GM18909 (cell line): ENCODE measurements around the gene SORBS1.

Experiments used
- ATAC-seq: cut with Tn5 transposase; IDR thresholded peaks from one replicate; pipeline ENCODE4 v1.9.1; 2021; ENCODE audit warnings: mild to moderate bottlenecking; ENCODE audit not compliant: unreplicated experiment, poor library complexity

Gene SORBS1

DNA sequence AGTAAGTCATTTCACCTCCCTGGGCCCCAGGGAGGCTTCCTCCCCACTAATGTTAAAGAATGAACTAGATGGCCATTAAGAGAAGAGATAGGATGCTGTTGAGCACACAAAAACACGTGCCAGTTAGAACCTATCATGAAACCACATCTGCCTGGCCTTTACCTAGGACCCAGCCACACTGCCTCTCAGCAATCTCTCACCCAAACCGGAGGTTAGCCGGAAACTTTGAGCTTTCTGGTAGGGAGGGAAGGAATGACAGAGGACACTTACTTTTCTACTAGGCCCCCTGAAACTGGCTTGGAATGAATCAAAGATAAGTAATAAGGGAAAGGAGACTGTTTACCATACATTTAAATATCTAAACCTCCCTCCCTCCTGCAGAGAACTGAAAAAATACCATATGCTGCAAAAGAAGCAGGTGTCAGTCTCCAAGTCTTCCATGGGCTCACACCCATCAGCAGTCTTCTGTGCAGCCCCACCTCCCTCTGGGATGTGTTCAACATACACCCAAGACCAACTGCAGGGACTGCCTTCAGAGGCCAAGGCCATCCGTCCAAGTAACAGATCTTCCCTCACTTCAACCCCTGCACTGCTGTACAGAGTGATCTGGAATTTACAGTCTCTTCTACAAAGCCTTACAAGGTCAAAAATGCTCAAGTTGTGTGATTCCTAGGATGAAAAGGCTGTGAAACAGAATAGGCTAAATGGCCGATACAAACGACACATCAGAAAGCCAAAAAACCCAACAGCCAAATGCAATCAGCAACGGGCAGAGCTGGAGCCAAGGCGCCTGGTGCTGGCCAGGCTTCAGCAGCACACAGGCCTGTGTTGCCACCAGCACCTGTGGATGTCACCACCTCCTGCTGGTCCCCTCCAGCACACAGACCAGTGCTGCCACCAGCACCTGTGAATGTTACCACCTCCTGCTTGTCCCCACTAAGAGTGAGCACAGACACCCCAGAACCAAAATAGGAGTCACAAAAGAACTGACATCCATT, 42.4 kb downstream of the SORBS1 start:
- no peak for ATAC-seq

- no peak for ATAC-seq
These were observed 43.4 kb downstream of the SORBS1 start for GRCh38 chr10:95517536-95518454.

GRCh38 chr10:95516774-95517373, 44.3 kb downstream of the SORBS1 start:
- ATAC-seq: no peak

- no peak for ATAC-seq
These were observed 47.2 kb downstream of the SORBS1 start for GRCh38 chr10:95513941-95514392.

GRCh38 chr10:95513008-95513589, 48.1 kb downstream of the SORBS1 start:
- no peak for ATAC-seq

GRCh38 chr10:95511314-95511713, 49.9 kb downstream of the SORBS1 start:
- ATAC-seq: no peak

GRCh38 chr10:95509251-95509650, 51.9 kb downstream of the SORBS1 start:
- ATAC-seq: no peak

DNA sequence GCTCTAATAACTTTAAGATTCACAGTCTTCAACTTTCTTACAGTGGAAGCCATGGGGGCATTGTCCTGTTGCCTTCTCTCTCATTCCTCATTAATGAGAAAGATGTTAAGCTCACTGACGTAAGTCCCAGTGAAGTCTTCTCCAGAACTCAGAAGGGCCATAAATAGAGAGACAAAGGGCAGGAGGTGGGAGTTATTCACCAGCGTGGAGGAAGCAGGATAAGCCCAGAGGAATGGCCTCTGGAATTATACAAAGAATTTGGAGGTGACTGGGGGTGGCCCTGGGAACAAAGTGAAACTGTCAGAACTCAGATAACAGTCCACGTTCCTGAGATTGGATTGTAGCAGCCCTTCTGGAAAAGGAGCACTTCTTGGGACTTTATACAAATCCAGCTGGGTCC, 52.4 kb downstream of the SORBS1 start:
- ATAC-seq: no peak

DNA sequence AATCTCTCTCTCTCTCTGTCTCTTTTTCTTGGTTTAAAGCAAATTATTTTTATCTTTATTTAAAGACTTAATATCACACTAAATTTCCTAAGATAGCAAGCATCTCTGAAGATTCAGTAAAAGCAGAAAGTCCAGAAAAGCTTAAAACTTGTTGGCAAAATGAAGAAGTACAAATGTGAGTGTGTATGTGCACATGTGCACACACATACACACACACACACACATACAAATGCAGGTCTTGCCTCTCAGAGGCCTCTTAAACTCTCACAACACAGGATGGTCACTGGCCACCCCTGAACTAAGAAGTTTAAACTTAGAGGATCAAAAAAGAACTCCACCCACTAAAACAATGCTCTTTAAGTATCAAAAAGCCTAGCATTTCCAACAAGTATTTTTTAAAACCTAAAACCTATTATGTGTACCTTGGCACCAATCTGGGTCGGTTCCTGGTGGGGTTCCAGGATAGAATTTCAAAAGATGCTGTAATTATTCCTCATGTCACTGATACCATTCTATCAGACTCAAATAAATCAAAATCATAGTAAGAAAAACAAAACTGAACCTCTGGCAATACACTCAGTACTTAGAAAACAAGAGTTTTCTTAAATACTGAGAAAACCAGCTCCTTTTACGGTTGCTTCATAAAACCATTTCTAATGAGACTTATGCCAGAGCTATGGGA, 55.0 kb downstream of the SORBS1 start:
- ATAC-seq: no peak

DNA sequence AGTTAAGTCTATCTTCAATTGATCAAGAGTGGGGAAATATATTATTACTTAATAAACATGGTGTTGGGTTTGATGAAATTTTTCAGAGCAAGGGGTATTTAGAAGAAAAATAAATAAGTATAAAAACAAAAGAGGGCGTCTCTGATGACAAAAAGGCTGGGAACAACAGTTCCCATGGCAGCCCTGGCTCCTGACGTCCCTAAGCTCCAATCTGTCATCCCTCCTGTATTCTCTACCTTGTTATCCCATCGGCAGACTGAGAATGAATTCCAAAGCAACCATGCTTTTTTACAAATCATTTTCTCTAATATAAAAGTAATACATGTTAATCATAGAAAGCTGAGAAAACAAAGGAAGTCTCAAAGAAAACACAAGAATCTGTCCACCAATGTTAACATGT, 55.5 kb downstream of the SORBS1 start:
- no peak for ATAC-seq

DNA sequence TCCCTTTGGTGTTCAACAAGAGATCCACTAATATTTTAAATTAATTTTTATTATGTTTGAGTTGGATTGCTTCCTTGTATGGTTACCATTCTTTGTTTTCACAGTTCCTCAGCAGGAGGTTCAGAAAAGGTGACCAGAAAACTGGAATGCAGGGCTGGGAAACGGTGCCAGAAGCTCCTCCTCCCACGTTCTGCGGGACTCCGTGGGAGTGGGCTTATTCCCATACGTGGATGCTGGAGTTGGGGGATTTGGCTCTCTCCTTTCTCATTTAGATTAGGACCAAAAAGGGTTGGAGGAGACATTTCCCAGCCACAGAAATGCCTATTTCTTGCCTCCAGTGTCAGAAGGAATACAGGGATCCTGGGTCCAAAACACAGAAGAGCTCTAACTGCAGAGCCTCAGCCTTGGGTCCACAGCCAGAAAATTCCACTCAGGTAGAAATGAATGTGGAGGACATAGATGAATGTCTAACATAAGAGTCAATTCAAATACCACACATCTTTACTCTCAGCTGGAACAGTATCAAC, 56.0 kb downstream of the SORBS1 start:
- no peak for ATAC-seq

- no peak for ATAC-seq
These were observed 56.9 kb downstream of the SORBS1 start for GRCh38 chr10:95504246-95504691.

DNA sequence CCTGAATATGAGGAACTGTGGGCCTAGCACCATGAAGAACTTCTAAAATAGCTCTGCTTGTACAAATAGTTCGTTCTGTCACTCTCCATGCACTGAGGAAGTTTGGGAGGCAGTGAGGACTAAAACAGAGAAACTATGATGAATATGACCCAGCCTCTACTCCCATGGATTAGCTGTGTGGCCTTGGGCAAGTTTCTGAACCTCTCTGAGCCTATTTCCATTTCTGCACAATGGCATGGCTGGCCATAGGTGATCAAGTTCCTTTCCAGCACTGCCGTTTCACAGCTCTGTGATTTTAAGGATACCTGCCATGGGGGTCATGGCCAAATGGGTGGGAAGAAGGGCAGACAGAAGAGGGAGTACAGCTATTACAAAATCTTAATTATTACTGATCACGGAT, 57.6 kb downstream of the SORBS1 start:
- no peak for ATAC-seq

- ATAC-seq: no peak
These were observed 58.2 kb downstream of the SORBS1 start for GRCh38 chr10:95503001-95503400.

- no peak for ATAC-seq
These were observed 58.8 kb downstream of the SORBS1 start for GRCh38 chr10:95502377-95502776.

DNA sequence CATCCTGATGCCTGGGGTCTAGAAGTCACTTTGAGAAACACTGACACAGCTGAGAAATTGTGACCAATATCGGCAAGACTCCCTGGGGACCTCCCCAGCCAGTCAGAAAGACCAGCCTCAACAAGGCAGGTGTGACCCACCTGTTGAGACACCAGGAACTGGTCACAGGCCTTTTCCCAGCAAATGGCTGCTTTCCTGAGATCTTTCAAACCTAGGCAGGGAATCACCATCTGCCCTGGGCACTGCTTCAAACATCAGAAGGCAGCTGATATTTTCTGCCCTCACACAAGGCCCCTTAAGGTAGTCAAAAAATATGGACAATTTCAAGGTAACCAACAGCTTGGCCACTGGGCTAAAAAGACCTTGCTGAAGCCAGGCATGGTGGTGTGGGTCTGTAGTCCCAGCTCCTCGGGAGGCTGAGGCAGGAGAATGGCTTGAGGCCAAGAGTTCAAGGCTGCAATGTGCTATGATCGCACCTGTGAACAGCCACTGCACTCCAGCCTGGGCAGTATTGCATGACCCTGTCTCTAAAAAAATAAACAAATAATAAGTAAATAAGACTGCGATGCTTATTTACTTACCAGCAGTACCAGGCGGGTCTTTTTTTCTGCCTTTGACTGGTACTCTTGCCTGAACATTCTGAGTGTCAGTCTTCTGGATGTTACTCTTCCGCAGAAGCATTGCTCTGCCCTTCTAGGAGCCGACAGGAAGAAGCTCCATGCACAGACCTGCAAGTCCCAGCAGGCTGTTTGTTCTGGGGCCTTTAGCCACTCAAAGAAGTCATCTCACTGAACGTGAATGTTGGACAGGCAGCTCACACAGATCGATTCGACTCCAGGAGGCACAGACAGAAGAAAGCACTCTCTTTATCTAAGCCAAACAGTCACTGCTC, 59.7 kb downstream of the SORBS1 start:
- no peak for ATAC-seq

- no peak for ATAC-seq
These were observed 60.5 kb downstream of the SORBS1 start for GRCh38 chr10:95500649-95501048.

- no peak for ATAC-seq
These were observed 61.1 kb downstream of the SORBS1 start for GRCh38 chr10:95500097-95500496.
